Measurements from ENCODE around the gene GP5. TPM values are rescaled to one million over a fixed set of nuclear protein-coding genes. Genes with fewer than 3 reads are reported as not detected.

GP5 gene
- total and polyA plus RNA-seq, 9 of the 15 experiments (the other 6 are each of a cell fraction or from before 2014, with no cell fraction given) = 0.03 to 0.04 (median 0.04) TPM; not detected in 6

- H4K20me1 ChIP-seq (replicated peaks; ENCODE audit: control insufficient read depth, insufficient read depth, low read length) = no peaks in the 10 kb centered on the region
- H3K27me3 ChIP-seq (ENCODE audit: control insufficient read depth in 2 of 2, insufficient read depth in 2 of 2, low read length in 2 of 2) = no peaks in the 10 kb centered on the region
- intact Hi-C loops (cut with micrococcal nuclease) = no loop called here
- peak; percentile 72 for ATAC-seq
- H3K36me3 ChIP-seq (ENCODE audit: control insufficient read depth, insufficient read depth, low read length) = peaks cover 90% of the 10 kb centered on the region
- no peak overlapping the region for H3K4me3 ChIP-seq
- POLR2A ChIA-PET = no interaction called here
- FAIRE-seq = no peak
- no peak overlapping the region for H2AFZ ChIP-seq (ENCODE audit: low read depth, low read length)
- no peak overlapping the region for H3K27ac ChIP-seq (ENCODE audit: extremely low read depth, low read depth, low read length)
- no peak overlapping the region for H3K4me2 ChIP-seq (ENCODE audit: insufficient read depth, low read length)
- no peaks in the 10 kb centered on the region for H3K9me1 ChIP-seq (ENCODE audit: control insufficient read depth, insufficient read depth, low read length)
- DNase-seq (ENCODE audit: extremely low read depth in 1 of 4, low spot score in 3 of 4) = peak; percentile 12 to 43 (median 34)
- H3K4me1 ChIP-seq (replicated peaks in 1 of 2; ENCODE audit: control insufficient read depth in 2 of 2, insufficient read depth in 2 of 2, low read length in 2 of 2) = no peaks in the 10 kb centered on the region; a peak in 1 of 5 replicates
- H3K9ac ChIP-seq (ENCODE audit: insufficient read depth in 1 of 2, low read depth in 2 of 2, low read length in 2 of 2) = no peak overlapping the region
- no TSS peak for BruUV-seq (replicated peaks)
- in situ Hi-C loops (cut with MboI) = no loop called here
- no peaks in the 10 kb centered on the region for H3K79me2 ChIP-seq (ENCODE audit: control insufficient read depth, insufficient read depth, low read length)
- CTCF ChIA-PET (ENCODE audit: low intra/inter-chr PET ratio) = no interaction called here
- no peaks in the 10 kb centered on the region for H3K9me3 ChIP-seq (replicated peaks; ENCODE audit: control insufficient read depth, insufficient read depth, low read depth, low read length)
- 37% methylated on average over 6 of the region's 6 CpGs for WGBS (ENCODE audit: insufficient coverage, low coverage, missing lambda C conversion rate)
- no peak for TF ChIP-seq SMAD1 (IDR thresholded peaks at IDR 0.05; ENCODE audit: low read depth, low read length, partially characterized antibody)
- TF ChIP-seq LEF1 (IDR thresholded peaks at IDR 0.05) = peak; percentile 54; the same call in 1 of the 2 replicates
- no peak for TF ChIP-seq ZNF23 (CRISPR knock-in tag; IDR thresholded peaks at IDR 0.05)
- 0 out of 2 replicates have a peak, but pooled peaks have one; percentile 17 for TF ChIP-seq PKNOX1 (IDR thresholded peaks at IDR 0.05)
- TF ChIP-seq, protein P1, sequence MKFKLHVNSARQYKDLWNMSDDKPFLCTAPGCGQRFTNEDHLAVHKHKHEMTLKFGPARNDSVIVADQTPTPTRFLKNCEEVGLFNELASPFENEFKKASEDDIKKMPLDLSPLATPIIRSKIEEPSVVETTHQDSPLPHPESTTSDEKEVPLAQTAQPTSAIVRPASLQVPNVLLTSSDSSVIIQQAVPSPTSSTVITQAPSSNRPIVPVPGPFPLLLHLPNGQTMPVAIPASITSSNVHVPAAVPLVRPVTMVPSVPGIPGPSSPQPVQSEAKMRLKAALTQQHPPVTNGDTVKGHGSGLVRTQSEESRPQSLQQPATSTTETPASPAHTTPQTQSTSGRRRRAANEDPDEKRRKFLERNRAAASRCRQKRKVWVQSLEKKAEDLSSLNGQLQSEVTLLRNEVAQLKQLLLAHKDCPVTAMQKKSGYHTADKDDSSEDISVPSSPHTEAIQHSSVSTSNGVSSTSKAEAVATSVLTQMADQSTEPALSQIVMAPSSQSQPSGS (CRISPR knock-in tag; IDR thresholded peaks at IDR 0.05) = no peak
- TF ChIP-seq LCOR (CRISPR knock-in tag; IDR thresholded peaks at IDR 0.05) = no peak
- TF ChIP-seq DPF2 (IDR thresholded peaks at IDR 0.05) = peak; percentile 42; the same call in 1 of the 2 replicates
- TF ChIP-seq HMGXB4 (CRISPR knock-in tag; IDR thresholded peaks at IDR 0.05) = no peak
- TF ChIP-seq, protein P2, sequence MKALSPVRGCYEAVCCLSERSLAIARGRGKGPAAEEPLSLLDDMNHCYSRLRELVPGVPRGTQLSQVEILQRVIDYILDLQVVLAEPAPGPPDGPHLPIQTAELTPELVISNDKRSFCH (CRISPR knock-in tag; IDR thresholded peaks at IDR 0.05) = no peak
- TF ChIP-seq, protein P2 (tag; IDR thresholded peaks at IDR 0.05) = no peak
- TF ChIP-seq MEIS2 (IDR thresholded peaks at IDR 0.05; ENCODE audit: partially characterized antibody) = peak; percentile 43
- peak; percentile 41; the same call in 1 of the 2 replicates for TF ChIP-seq HES1 (IDR thresholded peaks at IDR 0.05; ENCODE audit: low read depth)
- TF ChIP-seq NR1H2 (CRISPR knock-in tag; IDR thresholded peaks at IDR 0.05) = no peak
- TF ChIP-seq, protein P3, sequence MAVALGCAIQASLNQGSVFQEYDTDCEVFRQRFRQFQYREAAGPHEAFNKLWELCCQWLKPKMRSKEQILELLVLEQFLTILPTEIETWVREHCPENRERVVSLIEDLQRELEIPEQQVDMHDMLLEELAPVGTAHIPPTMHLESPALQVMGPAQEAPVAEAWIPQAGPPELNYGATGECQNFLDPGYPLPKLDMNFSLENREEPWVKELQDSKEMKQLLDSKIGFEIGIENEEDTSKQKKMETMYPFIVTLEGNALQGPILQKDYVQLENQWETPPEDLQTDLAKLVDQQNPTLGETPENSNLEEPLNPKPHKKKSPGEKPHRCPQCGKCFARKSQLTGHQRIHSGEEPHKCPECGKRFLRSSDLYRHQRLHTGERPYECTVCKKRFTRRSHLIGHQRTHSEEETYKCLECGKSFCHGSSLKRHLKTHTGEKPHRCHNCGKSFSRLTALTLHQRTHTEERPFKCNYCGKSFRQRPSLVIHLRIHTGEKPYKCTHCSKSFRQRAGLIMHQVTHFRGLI (CRISPR knock-in tag; IDR thresholded peaks at IDR 0.05) = no peak
- TF ChIP-seq ZNF124 (CRISPR knock-in tag; IDR thresholded peaks at IDR 0.05) = no peak
- no peak for TF ChIP-seq RBM14 (IDR thresholded peaks at IDR 0.05; ENCODE audit: borderline replicate concordance, insufficient read depth, low read depth, low read length)
- TF ChIP-seq ZNF24 (IDR thresholded peaks at IDR 0.05) = no peak
Observed at GRCh38 chr3:194447161-194447560, 48.1 kb upstream of the GP5 start.

Data from K562 (cell line).